HL-60/S4 (cell line): Measurements from ENCODE around the gene CACUL1.
"Not testable (repeated sequence)": the region's sequence is repeated elsewhere in the genome, so short reads cannot be mapped to it uniquely, and the experiment has no call there.

Experiments used
- in situ Hi-C: fragments of 300-500 bp; cut with MboI; formaldehyde crosslinking; loops from 2 replicates; pipeline ENCODE4 v1.14.3; 2022; ENCODE audit warnings: low sequenced_read_pairs

The CACUL1 gene

GRCh38 chr10:118754556-118755423, at the start of gene CACUL1:
Gene CACUL1, minus strand, starts transcription at chr10:118754970. Its CDS starts 208 bp downstream, at chr10:118754762.
- in situ Hi-C loops, result no loop called here

GRCh38 chr10:118804262-118804773, 49.5 kb upstream of the CACUL1 start:
- in situ Hi-C loops, result no loop called here

GRCh38 chr10:118802126-118802793, 47.5 kb upstream of the CACUL1 start:
- in situ Hi-C loops, result no loop called here

GRCh38 chr10:118800920-118801319, 46.1 kb upstream of the CACUL1 start:
- in situ Hi-C loops, result no loop called here

- in situ Hi-C loops, result no loop called here
Observed at GRCh38 chr10:118799777-118800176, 45.0 kb upstream of the CACUL1 start.

GRCh38 chr10:118798231-118798662, 43.5 kb upstream of the CACUL1 start:
- in situ Hi-C loops, result no loop called here

- in situ Hi-C loops, result not testable (repeated sequence)
Observed at GRCh38 chr10:118794971-118795370, 40.2 kb upstream of the CACUL1 start.

- in situ Hi-C loops, result no loop called here
Observed at GRCh38 chr10:118793545-118793944, 38.8 kb upstream of the CACUL1 start.

- in situ Hi-C loops, result no loop called here
Observed at GRCh38 chr10:118792526-118792925, 37.8 kb upstream of the CACUL1 start.

GRCh38 chr10:118790058-118790457, 35.3 kb upstream of the CACUL1 start:
- in situ Hi-C loops, result no loop called here

- in situ Hi-C loops, result no loop called here
Observed at GRCh38 chr10:118785551-118785950, 30.8 kb upstream of the CACUL1 start.

GRCh38 chr10:118783776-118784545, 29.2 kb upstream of the CACUL1 start:
- in situ Hi-C loops, result no loop called here

- in situ Hi-C loops, result not testable (repeated sequence)
Observed at GRCh38 chr10:118782916-118783465, 28.2 kb upstream of the CACUL1 start.

- in situ Hi-C loops, result no loop called here
Observed at GRCh38 chr10:118781541-118781940, 26.8 kb upstream of the CACUL1 start.

- in situ Hi-C loops, result no loop called here
Observed at GRCh38 chr10:118778727-118779126, 24.0 kb upstream of the CACUL1 start.

- in situ Hi-C loops, result no loop called here
Observed at GRCh38 chr10:118776960-118777359, 22.2 kb upstream of the CACUL1 start.

GRCh38 chr10:118776033-118776432, 21.3 kb upstream of the CACUL1 start:
- in situ Hi-C loops, result no loop called here

GRCh38 chr10:118775478-118775877, 20.7 kb upstream of the CACUL1 start:
- in situ Hi-C loops, result no loop called here

GRCh38 chr10:118773041-118773440, 18.3 kb upstream of the CACUL1 start:
- in situ Hi-C loops, result no loop called here

- in situ Hi-C loops, result no loop called here
Observed at GRCh38 chr10:118771976-118772375, 17.2 kb upstream of the CACUL1 start.
